ENCODE results near the gene LCLAT1. TPM values are rescaled to one million over a fixed set of nuclear protein-coding genes. Genes with fewer than 3 reads are reported as not detected.

The LCLAT1 gene
- total and polyA plus RNA-seq, 4 donors, result 2.4 to 14.6 (median 10.7) TPM

DNA sequence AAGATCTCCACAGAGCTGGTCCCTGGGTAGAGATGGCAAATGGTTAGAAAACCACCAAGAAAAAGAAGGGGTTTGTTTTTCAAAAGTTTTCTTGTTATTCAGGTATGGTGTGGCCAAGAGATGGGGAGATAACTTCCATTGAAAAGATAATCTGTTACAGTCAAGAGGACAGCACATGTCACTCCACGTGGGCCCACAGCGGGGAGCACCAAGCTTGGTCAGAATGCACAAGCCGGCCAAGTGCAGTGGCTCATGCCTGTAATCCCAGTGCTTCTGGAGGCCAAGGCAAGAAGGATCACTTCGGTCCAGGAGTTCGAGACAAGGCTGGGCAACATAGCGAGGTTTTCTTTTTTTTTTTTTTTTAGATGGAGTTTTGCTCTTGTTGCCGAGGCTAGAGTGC, 6.0 kb upstream of the LCLAT1 start:
- no peaks in the 10 kb centered on the region for H3K4me1 ChIP-seq (ENCODE audit: control insufficient read depth in 4 of 4, insufficient read depth in 4 of 4, low read length in 3 of 4)
- TF ChIP-seq RAD21 (IDR thresholded peaks at IDR 0.05) (no peak), RXRA (IDR thresholded peaks at IDR 0.05) (no peak), FOXA1 (IDR thresholded peaks at IDR 0.05) (no peak), YY1 (IDR thresholded peaks at IDR 0.05) (no peak), TAF1 (conservative IDR thresholded peaks at IDR 0.05) (no peak), JUND (IDR thresholded peaks at IDR 0.05) (no peak), FOXA2 (IDR thresholded peaks at IDR 0.05) (no peak), HNF4G (IDR thresholded peaks at IDR 0.05) (no peak), EGR1 (IDR thresholded peaks at IDR 0.05; ENCODE audit: low read depth in 2 of 2) (no peak), GABPA (IDR thresholded peaks at IDR 0.05 in 1 of 2, conservative IDR thresholded peaks at IDR 0.05 in 1 of 2) (no peak), SP1 (IDR thresholded peaks at IDR 0.05) (no peak), NR2F2 (IDR thresholded peaks at IDR 0.05) (no peak), HNF4A (conservative IDR thresholded peaks at IDR 0.05) (no peak)
- TF ChIP-seq, protein P1, sequence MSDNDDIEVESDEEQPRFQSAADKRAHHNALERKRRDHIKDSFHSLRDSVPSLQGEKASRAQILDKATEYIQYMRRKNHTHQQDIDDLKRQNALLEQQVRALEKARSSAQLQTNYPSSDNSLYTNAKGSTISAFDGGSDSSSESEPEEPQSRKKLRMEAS (IDR thresholded peaks at IDR 0.05), result no peak
- TF ChIP-seq, protein P2, sequence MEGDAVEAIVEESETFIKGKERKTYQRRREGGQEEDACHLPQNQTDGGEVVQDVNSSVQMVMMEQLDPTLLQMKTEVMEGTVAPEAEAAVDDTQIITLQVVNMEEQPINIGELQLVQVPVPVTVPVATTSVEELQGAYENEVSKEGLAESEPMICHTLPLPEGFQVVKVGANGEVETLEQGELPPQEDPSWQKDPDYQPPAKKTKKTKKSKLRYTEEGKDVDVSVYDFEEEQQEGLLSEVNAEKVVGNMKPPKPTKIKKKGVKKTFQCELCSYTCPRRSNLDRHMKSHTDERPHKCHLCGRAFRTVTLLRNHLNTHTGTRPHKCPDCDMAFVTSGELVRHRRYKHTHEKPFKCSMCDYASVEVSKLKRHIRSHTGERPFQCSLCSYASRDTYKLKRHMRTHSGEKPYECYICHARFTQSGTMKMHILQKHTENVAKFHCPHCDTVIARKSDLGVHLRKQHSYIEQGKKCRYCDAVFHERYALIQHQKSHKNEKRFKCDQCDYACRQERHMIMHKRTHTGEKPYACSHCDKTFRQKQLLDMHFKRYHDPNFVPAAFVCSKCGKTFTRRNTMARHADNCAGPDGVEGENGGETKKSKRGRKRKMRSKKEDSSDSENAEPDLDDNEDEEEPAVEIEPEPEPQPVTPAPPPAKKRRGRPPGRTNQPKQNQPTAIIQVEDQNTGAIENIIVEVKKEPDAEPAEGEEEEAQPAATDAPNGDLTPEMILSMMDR (IDR thresholded peaks at IDR 0.05; ENCODE audit: low read depth, low read length, missing input control), result no peak
- TF ChIP-seq, protein P3, sequence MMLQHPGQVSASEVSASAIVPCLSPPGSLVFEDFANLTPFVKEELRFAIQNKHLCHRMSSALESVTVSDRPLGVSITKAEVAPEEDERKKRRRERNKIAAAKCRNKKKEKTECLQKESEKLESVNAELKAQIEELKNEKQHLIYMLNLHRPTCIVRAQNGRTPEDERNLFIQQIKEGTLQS (IDR thresholded peaks at IDR 0.05), result no peak
- TF ChIP-seq, protein P4, sequence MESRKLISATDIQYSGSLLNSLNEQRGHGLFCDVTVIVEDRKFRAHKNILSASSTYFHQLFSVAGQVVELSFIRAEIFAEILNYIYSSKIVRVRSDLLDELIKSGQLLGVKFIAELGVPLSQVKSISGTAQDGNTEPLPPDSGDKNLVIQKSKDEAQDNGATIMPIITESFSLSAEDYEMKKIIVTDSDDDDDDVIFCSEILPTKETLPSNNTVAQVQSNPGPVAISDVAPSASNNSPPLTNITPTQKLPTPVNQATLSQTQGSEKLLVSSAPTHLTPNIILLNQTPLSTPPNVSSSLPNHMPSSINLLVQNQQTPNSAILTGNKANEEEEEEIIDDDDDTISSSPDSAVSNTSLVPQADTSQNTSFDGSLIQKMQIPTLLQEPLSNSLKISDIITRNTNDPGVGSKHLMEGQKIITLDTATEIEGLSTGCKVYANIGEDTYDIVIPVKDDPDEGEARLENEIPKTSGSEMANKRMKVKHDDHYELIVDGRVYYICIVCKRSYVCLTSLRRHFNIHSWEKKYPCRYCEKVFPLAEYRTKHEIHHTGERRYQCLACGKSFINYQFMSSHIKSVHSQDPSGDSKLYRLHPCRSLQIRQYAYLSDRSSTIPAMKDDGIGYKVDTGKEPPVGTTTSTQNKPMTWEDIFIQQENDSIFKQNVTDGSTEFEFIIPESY (IDR thresholded peaks at IDR 0.05), result no peak
- TF ChIP-seq, protein P5, sequence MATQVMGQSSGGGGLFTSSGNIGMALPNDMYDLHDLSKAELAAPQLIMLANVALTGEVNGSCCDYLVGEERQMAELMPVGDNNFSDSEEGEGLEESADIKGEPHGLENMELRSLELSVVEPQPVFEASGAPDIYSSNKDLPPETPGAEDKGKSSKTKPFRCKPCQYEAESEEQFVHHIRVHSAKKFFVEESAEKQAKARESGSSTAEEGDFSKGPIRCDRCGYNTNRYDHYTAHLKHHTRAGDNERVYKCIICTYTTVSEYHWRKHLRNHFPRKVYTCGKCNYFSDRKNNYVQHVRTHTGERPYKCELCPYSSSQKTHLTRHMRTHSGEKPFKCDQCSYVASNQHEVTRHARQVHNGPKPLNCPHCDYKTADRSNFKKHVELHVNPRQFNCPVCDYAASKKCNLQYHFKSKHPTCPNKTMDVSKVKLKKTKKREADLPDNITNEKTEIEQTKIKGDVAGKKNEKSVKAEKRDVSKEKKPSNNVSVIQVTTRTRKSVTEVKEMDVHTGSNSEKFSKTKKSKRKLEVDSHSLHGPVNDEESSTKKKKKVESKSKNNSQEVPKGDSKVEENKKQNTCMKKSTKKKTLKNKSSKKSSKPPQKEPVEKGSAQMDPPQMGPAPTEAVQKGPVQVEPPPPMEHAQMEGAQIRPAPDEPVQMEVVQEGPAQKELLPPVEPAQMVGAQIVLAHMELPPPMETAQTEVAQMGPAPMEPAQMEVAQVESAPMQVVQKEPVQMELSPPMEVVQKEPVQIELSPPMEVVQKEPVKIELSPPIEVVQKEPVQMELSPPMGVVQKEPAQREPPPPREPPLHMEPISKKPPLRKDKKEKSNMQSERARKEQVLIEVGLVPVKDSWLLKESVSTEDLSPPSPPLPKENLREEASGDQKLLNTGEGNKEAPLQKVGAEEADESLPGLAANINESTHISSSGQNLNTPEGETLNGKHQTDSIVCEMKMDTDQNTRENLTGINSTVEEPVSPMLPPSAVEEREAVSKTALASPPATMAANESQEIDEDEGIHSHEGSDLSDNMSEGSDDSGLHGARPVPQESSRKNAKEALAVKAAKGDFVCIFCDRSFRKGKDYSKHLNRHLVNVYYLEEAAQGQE (IDR thresholded peaks at IDR 0.05), result no peak
- H3K9ac ChIP-seq (ENCODE audit: low read depth in 1 of 2, low read length in 2 of 2), result no peak overlapping the region
- H3K4me3 ChIP-seq (ENCODE audit: low read depth in 1 of 3, low read length in 3 of 3), result no peak overlapping the region
- no peak for DNase-seq (ENCODE audit: low spot score)
- no peak overlapping the region for H3K27ac ChIP-seq (ENCODE audit: low read depth in 1 of 2, low read length in 2 of 2)
- no peaks in the 10 kb centered on the region for H3K9me3 ChIP-seq (ENCODE audit: control insufficient read depth in 4 of 4, low read length in 3 of 4)
- WGBS, result 90% methylated on average over 7 of the region's 7 CpGs
- H3K27me3 ChIP-seq (ENCODE audit: control insufficient read depth in 4 of 4, insufficient read depth in 4 of 4, low read length in 3 of 4), result no peaks in the 10 kb centered on the region
- no peaks in the 10 kb centered on the region for H3K36me3 ChIP-seq (ENCODE audit: control insufficient read depth in 4 of 4, insufficient read depth in 3 of 4, low read depth in 1 of 4, low read length in 3 of 4)
